ENCODE data around the gene CD302.
"Not testable (repeated sequence)": the region's sequence is repeated elsewhere in the genome, so short reads cannot be mapped to it uniquely, and the experiment has no call there.

The CD302 gene

DNA sequence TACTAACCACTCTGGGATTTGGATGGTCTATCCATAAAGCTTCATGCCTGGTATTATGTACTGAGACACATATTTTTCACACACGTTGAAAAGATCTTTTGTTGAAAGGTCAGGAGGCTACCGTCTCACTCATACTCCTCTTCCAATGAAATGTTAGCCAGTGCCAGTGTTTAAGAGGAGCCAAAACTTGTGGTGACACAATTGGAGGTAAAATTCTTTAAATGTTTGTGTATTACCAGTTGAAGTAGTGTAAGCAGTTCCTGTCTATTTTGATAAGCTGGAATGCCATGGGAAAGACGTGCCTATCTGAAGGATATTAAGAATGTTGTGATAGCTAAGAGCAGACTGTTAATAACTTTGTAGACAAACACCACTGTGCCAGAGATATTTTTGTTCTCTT is 53.6 kb downstream of the CD302 start:
- no peak for DNase-seq

DNA sequence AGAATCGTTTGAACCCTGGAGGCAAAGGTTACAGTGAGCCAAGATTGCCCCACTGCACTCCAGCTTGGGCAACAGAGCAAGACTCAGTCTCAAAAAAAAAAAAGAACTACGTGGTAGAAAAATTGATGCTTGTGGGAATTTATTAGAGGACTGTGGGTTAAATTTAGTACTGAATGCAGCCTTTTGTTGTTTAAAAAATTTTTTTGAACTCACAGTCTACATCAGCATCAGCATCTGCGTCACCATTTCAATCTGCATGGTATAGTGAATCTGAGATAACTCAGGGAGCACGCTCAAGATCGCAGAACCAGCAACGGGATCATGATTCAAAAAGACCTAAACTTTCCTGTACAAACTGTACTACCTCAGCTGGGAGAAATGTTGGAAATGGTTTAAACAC is 55.2 kb downstream of the CD302 start:
- no peak for DNase-seq

DNA sequence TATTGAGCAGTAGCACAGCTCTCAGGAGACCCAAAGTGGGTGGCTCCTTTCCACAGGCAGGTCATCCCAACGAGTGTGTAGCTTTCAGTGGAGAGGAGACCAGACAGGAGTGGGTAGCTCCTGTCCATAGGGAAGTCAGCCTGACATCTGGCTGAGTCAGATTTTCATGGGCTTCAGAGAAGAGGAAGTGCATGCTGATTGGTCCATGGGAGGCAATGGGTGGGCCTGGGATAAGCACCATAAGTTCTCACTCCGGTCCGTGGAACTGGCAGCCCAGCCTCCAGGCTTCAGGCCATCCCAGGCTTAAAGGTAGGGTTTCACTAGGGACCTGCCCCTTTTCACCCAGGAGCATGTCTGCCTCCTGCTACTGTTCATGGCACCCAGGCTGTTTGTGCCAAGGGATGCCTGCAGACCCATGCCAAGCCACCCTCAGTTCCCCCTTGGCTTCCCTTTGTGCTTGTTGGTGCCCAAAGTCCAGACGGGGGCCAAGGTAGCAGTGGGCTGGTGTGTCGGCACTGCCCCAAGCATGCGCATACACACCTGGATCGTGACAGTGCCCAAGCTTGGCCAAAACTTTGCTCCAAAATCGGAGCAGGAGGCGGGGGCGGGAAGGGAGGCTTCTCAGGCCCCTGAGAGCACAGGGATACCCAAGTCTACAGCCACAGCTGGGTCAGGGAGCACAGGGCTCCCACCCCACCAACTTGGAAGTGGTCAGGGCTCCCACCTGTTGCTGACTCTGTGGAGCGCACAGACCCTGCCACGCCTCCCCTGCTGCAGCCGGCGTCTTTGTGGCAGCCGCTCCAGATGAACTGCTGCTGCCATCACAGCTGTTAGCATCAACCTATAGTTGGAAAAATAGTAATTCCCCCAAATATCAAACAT is 59.3 kb downstream of the CD302 start:
- DNase-seq = no peak

DNA sequence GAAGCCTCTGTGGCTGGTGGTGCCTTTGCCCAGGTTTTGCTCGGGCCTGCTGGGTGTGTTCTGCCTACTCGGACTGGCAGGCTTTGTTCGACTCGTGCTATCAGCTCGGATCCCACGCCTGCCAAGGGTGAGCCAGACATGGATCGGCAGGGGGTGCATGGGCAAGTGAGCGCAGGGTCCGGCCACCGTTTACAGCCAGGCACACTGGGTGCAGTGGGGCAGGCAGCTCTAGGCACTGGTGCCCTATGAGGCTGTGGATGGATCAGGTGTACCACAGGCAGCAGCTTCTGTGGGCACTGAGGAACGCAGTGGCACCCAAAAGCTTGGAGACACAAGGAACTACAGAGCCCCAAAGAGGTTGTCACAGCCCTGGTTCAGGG is 60.1 kb downstream of the CD302 start:
- DNase-seq = no peak

DNA sequence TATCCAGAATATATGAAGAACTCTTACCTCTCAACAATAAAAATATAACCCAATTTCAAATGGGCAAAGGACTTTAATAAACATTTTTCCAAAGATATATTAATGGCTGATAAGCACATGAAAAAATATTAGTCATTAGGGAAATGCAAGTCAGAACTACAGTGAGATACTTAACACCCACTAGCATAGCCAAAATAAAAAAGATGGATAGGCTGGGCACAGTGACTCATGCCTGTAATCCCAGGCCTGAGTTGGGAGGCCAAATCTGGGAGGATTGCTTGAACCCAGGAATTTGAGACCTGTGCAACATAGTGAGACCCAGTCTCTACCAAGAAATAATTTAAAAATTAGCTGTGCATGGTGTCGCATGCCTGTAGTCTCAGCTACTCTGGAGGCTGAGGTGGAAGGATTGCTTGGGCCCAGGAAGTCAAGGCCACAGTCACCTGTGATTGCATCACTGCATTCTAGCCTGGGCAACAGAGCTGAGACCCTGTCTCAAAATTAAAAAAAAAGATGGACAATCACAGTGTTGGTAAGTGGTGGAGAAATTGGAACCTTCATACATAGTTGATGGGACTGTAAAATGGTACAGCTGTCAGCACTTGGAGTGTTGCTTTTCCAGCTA is 60.6 kb downstream of the CD302 start:
- DNase-seq = no peak

DNA sequence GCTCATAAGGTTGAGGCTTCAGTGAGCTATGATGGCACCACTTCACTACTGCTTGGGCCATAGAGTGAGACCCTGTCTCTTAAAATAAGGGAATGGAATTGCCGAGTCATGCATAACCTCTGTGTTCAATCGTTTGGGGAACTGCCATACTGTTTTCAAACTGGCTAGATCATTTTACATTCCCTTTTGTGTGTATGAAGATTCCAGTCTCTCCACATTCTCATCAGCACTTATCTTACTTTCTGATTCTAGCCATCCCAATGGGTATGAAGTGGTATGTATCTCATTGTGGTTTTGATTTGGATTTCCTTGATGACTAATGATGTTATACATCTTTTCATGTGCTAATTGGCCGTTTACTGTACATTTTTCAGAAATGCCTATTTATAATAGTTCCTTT is 62.0 kb downstream of the CD302 start:
- DNase-seq = no peak

DNA sequence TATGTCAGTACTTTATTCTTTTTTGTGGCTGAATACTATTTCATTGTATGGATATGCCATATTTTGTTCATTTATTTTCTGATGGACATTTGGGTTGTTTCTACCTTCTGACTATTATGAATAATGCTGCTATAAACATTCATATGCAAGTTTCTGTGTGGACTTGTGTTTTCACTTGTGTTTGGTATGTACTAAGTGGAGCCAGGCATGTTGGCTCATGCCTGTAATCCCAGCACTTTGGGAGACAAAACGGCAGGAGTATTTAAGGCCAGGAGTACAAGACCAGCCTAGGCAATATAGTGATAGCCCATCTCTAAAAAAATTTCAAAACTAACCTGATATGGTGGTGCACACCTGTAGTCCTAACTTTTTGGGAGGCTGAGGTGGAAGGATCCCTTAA is 62.4 kb downstream of the CD302 start:
- DNase-seq = no peak

DNA sequence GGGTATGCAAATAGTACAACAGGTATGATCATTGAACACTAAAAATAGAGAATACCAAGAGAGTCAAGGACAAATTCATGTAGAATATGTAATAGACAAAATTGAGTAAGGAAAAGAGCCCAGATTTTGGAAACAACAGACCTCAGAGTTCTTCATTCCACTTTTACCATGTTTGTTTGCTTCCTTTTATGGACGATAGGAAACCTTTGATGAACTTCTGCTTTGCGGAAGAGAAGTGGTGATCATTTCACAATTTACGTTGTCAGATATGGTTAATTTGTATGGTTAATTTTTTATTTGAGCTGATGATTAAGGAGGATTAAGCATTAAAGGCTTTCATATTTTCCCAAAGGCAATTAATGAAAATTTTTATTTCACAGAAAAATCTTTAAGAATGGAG is 69.4 kb downstream of the CD302 start:
- no peak for DNase-seq

DNA sequence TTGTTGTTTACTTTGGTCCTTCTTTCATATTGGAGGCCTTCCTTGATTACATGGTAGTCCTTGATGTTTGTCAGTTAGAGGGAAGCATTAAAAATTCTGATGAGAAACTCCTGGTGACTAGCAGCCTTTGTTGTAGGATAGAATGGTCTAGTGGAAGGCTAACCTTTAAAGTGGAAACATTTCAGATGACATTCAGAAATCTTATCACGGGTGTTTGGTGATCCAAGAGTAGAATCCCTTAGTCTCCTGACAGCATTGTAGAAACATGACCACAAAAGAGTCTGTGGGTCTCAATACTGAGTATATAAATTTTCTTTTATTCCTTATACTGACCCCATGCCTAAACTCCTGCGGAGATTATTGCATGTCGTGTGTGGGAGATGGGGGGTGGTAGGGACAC is 72.3 kb downstream of the CD302 start:
- no peak for DNase-seq

DNA sequence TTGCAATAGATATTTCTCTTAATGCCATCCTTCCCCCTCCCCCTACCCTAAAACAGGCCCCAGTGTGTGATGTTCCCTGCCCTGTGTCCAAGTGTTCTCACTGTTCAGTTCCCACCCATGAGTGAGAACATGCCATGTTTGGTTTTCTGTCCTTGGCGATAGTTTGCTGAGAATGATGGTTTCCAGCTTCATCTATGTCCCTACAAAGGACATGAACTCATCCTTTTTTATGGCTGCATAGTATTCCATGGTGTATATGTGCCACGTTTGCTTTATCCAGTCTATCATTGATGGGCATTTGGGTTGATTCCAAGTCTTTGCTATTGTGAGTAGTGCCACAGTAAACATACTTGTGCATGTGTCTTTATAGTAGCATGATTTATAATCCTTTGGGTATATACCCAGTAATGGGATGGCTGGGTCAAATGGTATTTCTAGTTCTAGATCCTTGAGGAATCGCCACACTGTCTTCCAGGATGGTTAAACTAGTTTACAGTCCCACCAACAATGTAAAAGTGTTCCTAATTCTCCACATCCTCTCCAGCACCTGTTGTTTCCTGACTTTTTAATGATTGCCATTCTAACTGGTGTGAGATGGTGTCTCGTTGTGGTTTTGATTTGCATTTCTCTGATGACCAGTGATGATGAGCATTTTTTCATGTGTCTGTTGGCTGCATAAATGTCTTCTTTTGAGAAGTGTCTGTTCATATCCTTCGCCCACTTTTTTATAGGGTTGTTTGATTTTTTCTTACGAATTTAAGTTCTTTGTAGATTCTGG is 73.0 kb downstream of the CD302 start:
- not testable (repeated sequence) for DNase-seq

DNA sequence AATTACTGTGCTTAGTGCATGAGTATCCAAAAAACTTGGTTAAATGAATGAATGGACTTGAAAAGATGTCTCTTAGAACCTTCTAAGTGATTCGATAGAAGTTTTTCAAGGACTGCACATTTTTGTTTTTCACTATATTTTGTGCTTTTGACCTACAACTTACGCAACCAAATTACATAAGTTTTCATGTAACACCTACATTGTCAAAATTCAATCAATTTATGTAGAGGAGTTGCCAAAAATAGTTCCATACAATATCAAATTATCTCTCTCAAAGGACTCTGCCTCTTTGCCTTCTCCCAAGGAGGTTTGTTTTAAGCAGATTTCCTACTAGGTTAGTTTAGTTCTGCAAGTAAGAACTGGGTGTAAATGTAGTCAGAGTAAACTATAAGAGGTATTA is 75.4 kb downstream of the CD302 start:
- no peak for DNase-seq

DNA sequence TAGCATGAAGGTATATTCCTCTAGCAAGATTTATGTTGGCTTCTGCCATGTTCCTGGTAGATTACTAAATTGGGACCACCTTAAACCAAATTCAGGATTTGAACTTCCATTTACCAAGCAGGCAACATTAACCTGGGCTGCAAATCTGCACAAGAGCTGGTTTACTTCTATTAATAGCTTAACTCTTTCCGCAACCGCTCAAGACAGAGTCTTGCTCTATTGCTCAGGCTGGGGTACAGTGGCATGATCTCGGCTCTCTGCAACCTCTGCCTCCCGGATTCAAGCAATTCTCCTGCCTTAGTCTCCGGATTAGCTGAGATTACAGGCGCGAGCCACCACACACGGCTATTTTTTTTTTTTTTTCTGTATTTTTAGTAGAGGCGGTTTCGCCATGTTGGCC is 77.3 kb downstream of the CD302 start:
- no peak for DNase-seq
